Activated naive CD4-positive, alpha-beta T cell treated with anti-CD3 and anti-CD28 coated beads for 36 hours (primary cell): ENCODE data around the gene GRAMD1C. TPM values are rescaled to one million over a fixed set of nuclear protein-coding genes. Genes with fewer than 3 reads are reported as not detected.

Source experiments
- CTCF ChIA-PET: fragments of 350-600 bp; sonication (Branson Sonifier 250); formaldehyde crosslinking; loops from one replicate; lab custom pipeline; 2021; ENCODE audit warnings: antibody characterized with exemption; lab: Charles Lee
- DNase-seq: peaks from one replicate; pipeline ENCODE4 v3.0.0-alpha.2; 2020
- H3K27ac Mint-ChIP-seq: one replicate; pipeline ENCODE4 v1.8.0; 2021; ENCODE audit warnings: mild to moderate bottlenecking, mixed read lengths
- H3K27me3 Mint-ChIP-seq: one replicate; pipeline ENCODE4 v1.8.0; 2021; ENCODE audit warnings: low read depth, mixed read lengths
- H3K36me3 Mint-ChIP-seq: one replicate; pipeline ENCODE4 v1.8.0; 2021; ENCODE audit warnings: low read depth, mixed read lengths
- H3K4me1 Mint-ChIP-seq: one replicate; pipeline ENCODE4 v1.8.0; 2021; ENCODE audit warnings: low read depth, mixed read lengths
- H3K4me3 Mint-ChIP-seq: one replicate; pipeline ENCODE4 v1.8.0; 2021; ENCODE audit warnings: mild to moderate bottlenecking, moderate library complexity, mixed read lengths
- H3K9me3 Mint-ChIP-seq: one replicate; pipeline ENCODE4 v1.8.0; 2021; ENCODE audit warnings: mixed read lengths
- intact Hi-C: fragments of 100-400 bp; cut with micrococcal nuclease; formaldehyde crosslinking; loops from one replicate; pipeline ENCODE4 v1.15.1; 2023
- total RNA-seq, 2 experiments: library from RNA; stranded (reverse); gene quantifications; one replicate each; pipeline ENCODE4 v1.2.3, GENCODE V29; 2021

Gene GRAMD1C
- total RNA-seq, 2 experiments from 2014 or later, result 0.67 to 1.3 TPM

DNA sequence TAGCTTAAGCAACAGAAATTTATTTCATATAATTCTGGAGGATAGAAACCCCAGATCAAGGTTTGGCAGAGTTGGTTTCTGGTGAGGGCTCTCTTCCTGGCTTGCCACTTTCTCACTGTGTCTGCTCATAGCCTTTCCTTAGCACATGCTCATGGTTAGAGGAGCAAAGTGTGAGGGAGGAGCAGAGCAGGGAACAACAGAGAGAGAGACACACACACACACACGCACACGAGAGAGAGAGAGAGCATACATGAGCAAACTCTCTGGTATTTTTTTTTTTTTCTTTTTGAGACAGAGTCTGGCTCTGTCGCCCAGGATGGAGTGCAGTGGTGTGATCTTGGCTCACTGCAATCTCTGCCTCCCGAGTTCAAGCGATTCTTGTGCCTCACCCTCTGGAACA, 72.4 kb downstream of the GRAMD1C start:
- Mint-ChIP-seq H3K27ac (no peak overlapping the region), H3K36me3 (no peaks in the 10 kb centered on the region), H3K4me1 (peaks cover 3% of the 10 kb centered on the region), H3K9me3 (no peaks in the 10 kb centered on the region), H3K27me3 (no peaks in the 10 kb centered on the region), H3K4me3 (no peak overlapping the region)
- CTCF ChIA-PET, result interaction anchor here (0.9 to 3.6 kb wide), 4 partner anchors 16 to 175 kb away, joined by 3 to 11 read pairs (median 4); no protein-coding TSS in a partner anchor
- intact Hi-C loops, result no loop called here
- no peak for DNase-seq

DNA sequence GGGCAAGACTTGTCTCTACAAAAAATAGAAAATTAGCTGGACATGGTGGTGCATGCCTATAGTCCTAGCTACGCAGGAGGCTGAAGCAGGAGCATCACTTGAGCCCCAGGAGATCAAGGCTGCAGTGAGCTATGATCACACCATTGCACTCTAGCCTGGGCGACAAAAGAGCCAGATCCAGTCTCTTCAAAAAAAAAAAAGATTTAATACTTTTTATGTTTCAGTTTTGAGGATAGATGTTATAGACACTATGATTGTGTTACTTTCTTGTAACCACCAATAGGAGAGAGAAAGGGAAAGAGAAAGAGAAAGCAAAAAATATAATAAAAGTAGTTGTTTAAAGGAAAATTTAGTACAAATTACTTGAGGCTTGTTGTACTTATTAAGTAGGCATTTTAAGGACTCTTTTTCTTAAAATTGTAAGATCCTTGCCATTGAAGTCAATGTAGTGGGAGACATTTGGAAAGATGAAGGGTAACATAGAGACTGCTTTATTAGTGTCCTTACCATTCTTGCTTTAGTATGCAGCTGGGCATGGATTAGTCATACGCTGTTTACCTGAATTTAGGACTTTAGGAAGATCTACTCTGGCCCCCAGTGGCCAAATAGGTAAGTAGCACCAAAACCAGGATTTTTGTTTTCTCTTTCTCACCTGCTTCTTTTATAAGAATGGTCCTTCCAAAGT, 74.1 kb downstream of the GRAMD1C start:
- Mint-ChIP-seq H3K4me3 (no peak overlapping the region), H3K4me1 (peaks cover 3% of the 10 kb centered on the region), H3K9me3 (no peaks in the 10 kb centered on the region), H3K36me3 (no peaks in the 10 kb centered on the region), H3K27ac (no peak overlapping the region), H3K27me3 (no peaks in the 10 kb centered on the region)
- CTCF ChIA-PET, result interaction anchor here (0.6 to 3.5 kb wide), 11 partner anchors 36 to 934 kb away, joined by 3 to 29 read pairs (median 5); no protein-coding TSS in a partner anchor
- peak; percentile 55 for DNase-seq
- intact Hi-C loops, result loop anchor here (1.0 to 2.0 kb wide), 6 partner anchors 68 to 862 kb away; partner anchors contain the start of genes GRAMD1C and USF3

DNA sequence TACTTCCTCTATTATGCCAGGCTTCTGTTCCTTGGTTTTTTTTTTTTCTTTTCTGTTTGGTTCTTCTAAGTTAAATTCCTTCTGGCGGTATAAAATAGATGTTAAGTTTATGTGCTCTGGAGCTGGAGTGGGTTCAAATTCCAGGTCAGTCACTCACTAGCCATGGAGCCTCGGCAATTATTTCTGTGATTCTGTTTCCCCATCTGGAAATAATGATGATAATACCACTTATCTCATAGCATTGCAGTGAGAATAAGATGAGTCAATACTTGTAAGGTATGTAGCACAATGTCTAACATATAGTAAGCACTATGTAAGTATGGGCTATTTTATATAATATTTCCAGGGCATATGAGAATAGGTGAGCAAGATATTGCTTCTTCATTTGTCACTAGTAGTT, 76.1 kb downstream of the GRAMD1C start:
- DNase-seq, result no peak
- Mint-ChIP-seq H3K27ac (peak overlapping the region; percentile 1), H3K4me1 (peaks cover 3% of the 10 kb centered on the region), H3K36me3 (no peaks in the 10 kb centered on the region), H3K9me3 (no peaks in the 10 kb centered on the region), H3K4me3 (no peak overlapping the region), H3K27me3 (no peaks in the 10 kb centered on the region)
- intact Hi-C loops, result no loop called here
- CTCF ChIA-PET, result interaction anchor here (0.6 to 3.5 kb wide), 6 partner anchors 22 to 423 kb away, joined by 3 to 29 read pairs (median 4); no protein-coding TSS in a partner anchor

DNA sequence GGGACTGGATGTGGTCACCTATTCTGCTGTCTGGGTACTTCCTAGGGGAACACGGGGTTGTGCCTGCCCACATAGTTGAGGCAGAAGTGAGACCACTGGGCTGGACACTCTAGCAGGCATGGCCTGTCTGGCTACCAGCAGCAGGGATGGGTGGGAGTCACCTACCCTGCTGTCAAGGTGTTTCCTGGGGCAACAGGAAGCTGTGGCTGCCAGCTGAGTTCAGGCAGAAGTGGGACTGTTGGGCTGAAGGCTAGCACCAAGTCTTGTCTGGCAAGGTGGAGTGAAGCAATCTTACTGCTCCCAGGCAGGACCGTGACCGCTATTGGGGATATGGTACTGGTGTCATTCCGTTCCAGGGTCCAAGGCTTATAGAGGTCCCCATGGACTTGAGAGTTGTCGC, 89.0 kb downstream of the GRAMD1C start:
- no peak for DNase-seq
- no peaks in the 10 kb centered on the region for H3K4me1 Mint-ChIP-seq

DNA sequence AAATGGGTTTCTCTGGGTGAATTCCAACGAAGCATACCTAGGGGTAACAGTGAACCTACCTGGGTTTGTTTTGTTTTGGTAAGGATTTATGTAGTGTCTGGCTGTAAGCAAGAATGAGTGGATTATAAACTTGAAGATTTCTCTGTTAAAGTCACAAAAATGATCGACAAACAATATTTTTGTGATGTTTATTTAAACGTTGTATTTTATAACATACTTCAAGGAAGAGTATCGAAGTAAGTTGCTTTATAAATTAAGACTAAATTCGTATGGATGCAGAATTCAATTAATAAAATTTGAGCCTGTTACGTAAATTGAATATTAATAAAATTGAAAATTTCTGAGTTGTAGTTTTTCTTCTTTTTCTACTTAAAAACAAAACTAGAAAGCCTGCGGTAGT, 108.2 kb downstream of the GRAMD1C start:
- no peaks in the 10 kb centered on the region for H3K36me3 Mint-ChIP-seq
- intact Hi-C loops, result loop anchor here (1.0 kb wide), 2 partner anchors 109 to 251 kb away; partner anchors contain the start of genes CCDC191, QTRT2 and USF3
- H3K4me3 Mint-ChIP-seq, result peak overlapping the region; percentile 68
- no peak for DNase-seq
- no peaks in the 10 kb centered on the region for H3K9me3 Mint-ChIP-seq
- H3K4me1 Mint-ChIP-seq, result peaks cover 11% of the 10 kb centered on the region
- H3K27me3 Mint-ChIP-seq, result peaks cover 13% of the 10 kb centered on the region
- CTCF ChIA-PET, result no interaction called here
- no peak overlapping the region for H3K27ac Mint-ChIP-seq

More for the DNA sequence above, 89.0 kb downstream of the GRAMD1C start:
- no peak overlapping the region for H3K27ac Mint-ChIP-seq
- CTCF ChIA-PET, result no interaction called here
- intact Hi-C loops, result no loop called here
- H3K9me3 Mint-ChIP-seq, result peaks cover 20% of the 10 kb centered on the region
- peaks cover 10% of the 10 kb centered on the region for H3K36me3 Mint-ChIP-seq
- no peak overlapping the region for H3K4me3 Mint-ChIP-seq
- H3K27me3 Mint-ChIP-seq, result peaks cover 9% of the 10 kb centered on the region

DNA sequence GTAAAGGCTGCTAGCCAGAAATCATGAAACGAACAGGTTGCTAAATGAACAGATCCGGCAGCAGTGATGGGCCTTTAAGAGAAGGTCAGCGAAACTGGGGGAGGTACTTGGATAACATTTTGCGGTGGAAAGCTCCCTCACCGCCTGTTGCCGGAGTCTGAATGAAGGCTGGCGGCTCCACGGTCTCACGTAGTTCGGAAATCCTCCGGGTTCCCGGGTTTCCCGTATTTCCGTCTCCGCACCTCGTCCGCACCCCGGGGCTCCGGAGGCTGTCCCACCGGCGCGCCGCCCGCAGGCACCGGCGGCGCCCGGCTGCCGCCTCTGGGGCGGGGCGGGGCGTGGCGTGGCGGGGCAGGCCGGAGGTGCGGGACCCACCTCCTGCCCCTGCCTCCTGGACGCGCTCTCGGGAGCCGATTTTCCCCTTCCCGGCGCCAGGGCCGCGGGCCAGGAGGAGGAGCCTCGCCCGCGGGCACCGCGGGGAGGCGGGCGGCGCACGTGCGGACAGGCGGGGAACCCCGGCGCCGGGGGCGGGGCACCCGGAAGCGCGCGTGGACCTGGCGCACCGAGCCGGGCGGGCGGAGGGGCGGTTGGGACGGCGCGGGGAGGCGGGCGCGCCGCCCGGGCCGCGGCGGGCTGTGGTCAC, 108.9 kb downstream of the GRAMD1C start, which contains the start of gene ZDHHC23:
Gene ZDHHC23, plus strand, starts transcription at position 642 of the 643 bp plus-strand sequence. CDS start 790 bp downstream, outside the sequence.
- peaks cover 11% of the 10 kb centered on the region for H3K4me1 Mint-ChIP-seq
- H3K36me3 Mint-ChIP-seq, result no peaks in the 10 kb centered on the region
- no peak within 1 kb of the TSS for H3K27ac Mint-ChIP-seq
- H3K9me3 Mint-ChIP-seq, result no peaks in the 10 kb centered on the region
- CTCF ChIA-PET, result no interaction called here
- intact Hi-C loops, result loop anchor here (1.0 to 2.0 kb wide), 4 partner anchors 109 to 471 kb away; partner anchors contain the start of genes ATP6V1A, CCDC191, NAA50 and QTRT2
- H3K27me3 Mint-ChIP-seq, result peaks cover 13% of the 10 kb centered on the region
- peak; percentile 61 for DNase-seq
- peak within 1 kb of the TSS; percentile 68 for H3K4me3 Mint-ChIP-seq

DNA sequence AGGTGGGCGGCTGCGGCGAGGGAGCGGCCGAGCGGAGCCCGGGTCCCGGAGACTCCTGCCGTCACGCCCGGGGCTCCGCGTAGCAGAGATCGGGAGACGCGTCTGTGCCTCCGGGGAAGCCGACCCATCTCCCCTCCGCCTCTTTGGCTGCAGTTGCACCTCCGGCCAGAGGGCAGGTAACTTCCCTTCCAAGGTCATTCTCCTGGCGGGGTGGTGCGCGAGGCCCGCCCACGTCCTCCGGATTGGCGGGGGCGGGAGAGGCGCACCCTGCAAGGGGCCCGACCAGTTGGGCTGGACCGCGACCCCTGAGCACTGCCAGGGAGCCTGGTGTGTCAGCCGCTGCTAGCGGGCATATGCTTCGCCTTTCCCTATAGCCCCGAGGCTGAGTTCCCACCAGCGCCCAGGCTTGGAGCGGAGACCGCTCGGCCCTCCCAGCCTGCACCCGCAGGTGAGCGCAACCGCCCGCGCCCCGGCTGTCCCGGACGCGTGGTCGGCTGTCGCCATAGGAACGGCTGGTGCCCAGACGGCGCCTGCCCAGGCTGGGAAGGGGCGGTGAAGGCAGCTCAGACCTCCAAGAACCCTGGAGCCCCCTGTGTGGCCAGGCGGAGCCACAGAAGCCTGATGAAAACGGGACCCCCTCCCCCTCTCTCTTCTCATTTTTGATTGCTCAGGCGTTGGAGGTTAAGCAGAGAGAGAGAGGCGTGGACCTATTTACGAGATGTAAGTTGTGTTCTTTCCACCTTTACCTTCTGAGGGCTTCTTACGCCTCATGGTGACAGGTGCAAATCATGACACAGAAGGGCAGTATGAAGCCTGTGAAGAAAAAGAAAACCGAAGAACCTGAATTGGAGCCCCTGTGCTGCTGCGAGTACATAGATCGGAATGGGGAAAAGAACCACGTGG, 109.7 kb downstream of the GRAMD1C start:
- CTCF ChIA-PET, result interaction anchor here (0.6 kb wide), 1 partner anchor 35 kb away, joined by 3 read pairs; no protein-coding TSS in a partner anchor
- Mint-ChIP-seq H3K4me3 (peak overlapping the region; percentile 58), H3K36me3 (peaks cover 3% of the 10 kb centered on the region), H3K9me3 (no peaks in the 10 kb centered on the region), H3K4me1 (peaks cover 12% of the 10 kb centered on the region), H3K27ac (no peak overlapping the region), H3K27me3 (peaks cover 13% of the 10 kb centered on the region)
- DNase-seq, result peak; percentile 19
- intact Hi-C loops, result loop anchor here (1.0 to 2.0 kb wide), 2 partner anchors 201 to 470 kb away; partner anchors contain the start of genes ATP6V1A and NAA50

DNA sequence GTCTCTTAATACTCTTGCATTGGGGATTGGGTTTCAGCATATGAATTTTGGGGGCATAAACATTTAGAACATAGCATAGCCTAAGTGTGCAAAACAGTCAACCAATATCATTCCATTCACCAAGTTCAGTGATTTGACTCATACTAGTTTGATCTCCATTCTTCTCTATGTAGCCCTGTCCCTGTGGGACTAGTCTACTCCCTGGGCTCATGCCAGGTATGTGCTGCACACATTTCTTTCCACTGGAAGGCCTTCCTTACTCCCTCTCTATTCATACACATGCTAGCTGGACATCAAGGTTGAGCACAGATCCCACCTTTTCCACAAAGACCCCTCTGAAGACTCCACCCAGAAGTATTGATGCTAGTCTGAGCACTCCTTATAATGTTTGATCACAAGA, 114.3 kb downstream of the GRAMD1C start:
- Mint-ChIP-seq H3K36me3 (peaks cover 11% of the 10 kb centered on the region), H3K4me1 (peaks cover 18% of the 10 kb centered on the region), H3K27ac (no peak overlapping the region), H3K27me3 (peaks cover 5% of the 10 kb centered on the region), H3K4me3 (no peak overlapping the region), H3K9me3 (no peaks in the 10 kb centered on the region)
- DNase-seq, result no peak
- CTCF ChIA-PET, result interaction anchor here (0.7 kb wide), 1 partner anchor 184 kb away, joined by 3 read pairs; no protein-coding TSS in a partner anchor
- intact Hi-C loops, result no loop called here

DNA sequence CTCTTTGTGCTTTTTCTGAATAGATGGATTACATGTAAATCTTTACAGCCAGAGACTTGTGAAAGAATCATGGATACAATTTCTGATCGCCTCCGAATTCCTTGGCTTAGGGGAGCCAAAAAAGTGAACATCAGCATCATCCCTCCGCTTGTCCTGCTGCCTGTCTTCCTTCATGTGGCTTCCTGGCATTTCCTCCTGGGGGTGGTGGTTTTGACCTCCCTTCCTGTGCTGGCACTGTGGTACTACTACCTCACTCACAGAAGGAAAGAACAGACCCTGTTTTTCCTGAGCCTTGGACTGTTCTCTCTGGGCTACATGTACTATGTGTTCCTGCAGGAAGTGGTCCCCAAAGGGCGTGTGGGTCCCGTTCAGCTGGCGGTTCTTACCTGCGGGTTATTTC, 115.1 kb downstream of the GRAMD1C start:
- no peaks in the 10 kb centered on the region for H3K9me3 Mint-ChIP-seq
- no peak overlapping the region for H3K4me3 Mint-ChIP-seq
- peaks cover 5% of the 10 kb centered on the region for H3K27me3 Mint-ChIP-seq
- CTCF ChIA-PET, result no interaction called here
- peaks cover 16% of the 10 kb centered on the region for H3K4me1 Mint-ChIP-seq
- H3K27ac Mint-ChIP-seq, result no peak overlapping the region
- intact Hi-C loops, result no loop called here
- no peak for DNase-seq
- H3K36me3 Mint-ChIP-seq, result peaks cover 12% of the 10 kb centered on the region

DNA sequence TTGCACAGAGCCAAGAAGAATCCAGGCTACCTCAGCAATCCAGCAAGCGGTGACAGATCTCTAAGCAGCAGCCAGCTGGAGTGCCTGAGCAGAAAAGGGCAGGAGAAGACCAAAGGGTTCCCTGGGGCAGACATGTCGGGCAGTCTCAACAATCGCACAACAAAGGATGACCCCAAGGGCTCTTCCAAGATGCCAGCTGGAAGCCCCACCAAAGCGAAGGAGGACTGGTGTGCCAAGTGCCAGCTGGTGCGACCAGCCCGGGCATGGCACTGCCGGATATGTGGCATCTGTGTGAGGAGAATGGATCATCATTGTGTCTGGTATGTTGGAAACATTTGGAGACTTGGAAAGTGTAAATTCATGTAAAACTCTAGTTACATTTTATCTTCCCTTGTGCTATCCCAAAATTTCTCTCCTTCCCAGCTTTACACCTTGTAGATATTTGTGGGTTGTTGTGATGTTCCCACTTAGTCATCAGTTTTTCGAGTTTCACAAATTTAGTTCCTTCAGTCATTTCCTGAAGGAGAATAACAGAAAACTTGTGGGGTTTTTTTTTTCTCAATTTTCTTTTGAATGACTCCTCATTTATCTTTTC, 115.6 kb downstream of the GRAMD1C start:
- no peak for DNase-seq
- CTCF ChIA-PET, result no interaction called here
- intact Hi-C loops, result no loop called here
- Mint-ChIP-seq H3K4me3 (no peak overlapping the region), H3K27me3 (peaks cover 5% of the 10 kb centered on the region), H3K4me1 (peaks cover 12% of the 10 kb centered on the region), H3K36me3 (peaks cover 12% of the 10 kb centered on the region), H3K27ac (no peak overlapping the region), H3K9me3 (no peaks in the 10 kb centered on the region)

DNA sequence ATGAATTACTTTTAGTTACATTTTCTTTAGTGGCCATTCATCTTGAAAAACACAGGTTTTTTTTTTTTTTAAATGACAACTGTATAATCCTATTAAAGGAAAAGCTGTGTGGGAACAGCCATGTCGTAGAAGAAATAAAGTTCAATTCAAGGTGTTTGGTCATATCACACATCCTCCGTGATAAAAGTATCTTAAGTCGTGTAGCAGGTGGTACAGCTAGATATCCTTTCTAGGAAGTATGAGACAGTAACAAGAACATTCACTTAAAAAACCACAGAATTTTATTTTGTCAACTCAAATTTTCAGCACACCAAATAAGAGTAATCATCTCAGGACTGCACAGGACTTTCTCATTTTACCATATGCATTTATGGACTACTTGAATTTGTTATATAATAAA, 125.3 kb downstream of the GRAMD1C start:
- no peak overlapping the region for H3K4me3 Mint-ChIP-seq
- no peak for DNase-seq
- no peak overlapping the region for H3K27ac Mint-ChIP-seq
- H3K4me1 Mint-ChIP-seq, result peaks cover 7% of the 10 kb centered on the region
- H3K9me3 Mint-ChIP-seq, result no peaks in the 10 kb centered on the region
- no peaks in the 10 kb centered on the region for H3K27me3 Mint-ChIP-seq
- CTCF ChIA-PET, result no interaction called here
- H3K36me3 Mint-ChIP-seq, result peaks cover 3% of the 10 kb centered on the region
- intact Hi-C loops, result no loop called here
